Neural crest cell (in vitro differentiated cells): ENCODE results near the gene ATP6V1C2. TPM values are rescaled to one million over a fixed set of nuclear protein-coding genes. Genes with fewer than 3 reads are reported as not detected.

Experiments
- DNase-seq: peaks from one replicate; pipeline ENCODE4 v3.0.0; 2021; ENCODE audit warnings: low read depth, mixed read lengths, low spot score
- H3K27ac Mint-ChIP-seq: one replicate; pipeline ENCODE4 v1.8.0; 2021; ENCODE audit warnings: mild to moderate bottlenecking, mixed read lengths; ENCODE audit not compliant: unreplicated experiment
- H3K27me3 Mint-ChIP-seq: 2 replicates; pipeline ENCODE4 v1.8.0; 2021; ENCODE audit warnings: low read depth, mild to moderate bottlenecking, mixed read lengths
- H3K36me3 Mint-ChIP-seq: 2 replicates; pipeline ENCODE4 v1.8.0; 2021; ENCODE audit warnings: low read depth, mild to moderate bottlenecking, mixed read lengths
- H3K4me1 Mint-ChIP-seq: 2 replicates; pipeline ENCODE4 v1.8.0; 2021; ENCODE audit warnings: mixed read lengths
- H3K4me3 Mint-ChIP-seq: one replicate; pipeline ENCODE4 v1.8.0; 2021; ENCODE audit warnings: mild to moderate bottlenecking, mixed read lengths
- H3K9me3 Mint-ChIP-seq: 2 replicates; pipeline ENCODE4 v1.8.0; 2021; ENCODE audit warnings: mixed read lengths
- CTCF ChIP-seq: fragments of 200-600 bp; sonication (generic); conservative IDR thresholded peaks from 2 replicates; pipeline ENCODE4 v1.5.0; 2021; ENCODE audit warnings: antibody characterized with exemption, mild to moderate bottlenecking
- total RNA-seq: library from RNA; stranded (reverse); gene quantifications from 2 replicates; pipeline ENCODE4 v1.2.1, GENCODE V29; 2021

ATP6V1C2 gene
- total RNA-seq, 1 donor from 2014 or later: 0.14 TPM

- H3K4me1 Mint-ChIP-seq: no peaks in the 10 kb centered on the region
- H3K27ac Mint-ChIP-seq: no peak overlapping the region
- DNase-seq: no peak
- peaks cover 39% of the 10 kb centered on the region for H3K36me3 Mint-ChIP-seq
- H3K4me3 Mint-ChIP-seq: no peak overlapping the region
- H3K27me3 Mint-ChIP-seq: no peaks in the 10 kb centered on the region
- no peak for TF ChIP-seq CTCF
- H3K9me3 Mint-ChIP-seq: no peaks in the 10 kb centered on the region
Measured at GRCh38 chr2:10788855-10789254, 67.4 kb downstream of the ATP6V1C2 start.

GRCh38 chr2:10790228-10790973 is 69.0 kb downstream of the ATP6V1C2 start:
- TF ChIP-seq CTCF: no peak
- DNase-seq: no peak
- H3K4me3 Mint-ChIP-seq: no peak overlapping the region
- no peaks in the 10 kb centered on the region for H3K27me3 Mint-ChIP-seq
- no peaks in the 10 kb centered on the region for H3K9me3 Mint-ChIP-seq
- H3K4me1 Mint-ChIP-seq: no peaks in the 10 kb centered on the region
- H3K36me3 Mint-ChIP-seq: peaks cover 34% of the 10 kb centered on the region
- no peak overlapping the region for H3K27ac Mint-ChIP-seq

- Mint-ChIP-seq H3K4me1 (no peaks in the 10 kb centered on the region), H3K36me3 (peaks cover 31% of the 10 kb centered on the region), H3K4me3 (no peak overlapping the region), H3K9me3 (no peaks in the 10 kb centered on the region), H3K27ac (no peak overlapping the region), H3K27me3 (no peaks in the 10 kb centered on the region)
- TF ChIP-seq CTCF: no peak
- no peak for DNase-seq
Measured at GRCh38 chr2:10792001-10792634, 70.7 kb downstream of the ATP6V1C2 start.

GRCh38 chr2:10792660-10793400 is 71.4 kb downstream of the ATP6V1C2 start:
- Mint-ChIP-seq H3K9me3 (no peaks in the 10 kb centered on the region), H3K4me1 (no peaks in the 10 kb centered on the region), H3K27me3 (no peaks in the 10 kb centered on the region), H3K36me3 (peaks cover 27% of the 10 kb centered on the region), H3K27ac (no peak overlapping the region), H3K4me3 (no peak overlapping the region)
- no peak for DNase-seq
- no peak for TF ChIP-seq CTCF

- no peaks in the 10 kb centered on the region for H3K9me3 Mint-ChIP-seq
- no peak for DNase-seq
- H3K4me3 Mint-ChIP-seq: no peak overlapping the region
- H3K4me1 Mint-ChIP-seq: no peaks in the 10 kb centered on the region
- H3K27ac Mint-ChIP-seq: no peak overlapping the region
- no peaks in the 10 kb centered on the region for H3K27me3 Mint-ChIP-seq
- H3K36me3 Mint-ChIP-seq: peaks cover 25% of the 10 kb centered on the region
- no peak for TF ChIP-seq CTCF
Measured at GRCh38 chr2:10793816-10794215, 72.4 kb downstream of the ATP6V1C2 start.
